Rectal smooth muscle tissue (tissue), 1 donor: ENCODE results near the gene TSHZ2.

ENCODE experiments used
- H3K27ac ChIP-seq: one replicate; pipeline ENCODE4 v1.7.0; 2013; ENCODE audit warnings: low read depth, low read length, inconsistent platforms
- H3K27me3 ChIP-seq: one replicate; pipeline ENCODE4 v1.7.0; 2013; ENCODE audit warnings: low read length; ENCODE audit not compliant: control insufficient read depth, insufficient read depth
- H3K36me3 ChIP-seq: one replicate; pipeline ENCODE4 v1.7.0; 2013; ENCODE audit warnings: low read length; ENCODE audit not compliant: control insufficient read depth, insufficient read depth
- H3K4me1 ChIP-seq: one replicate; pipeline ENCODE4 v1.7.0; 2013; ENCODE audit warnings: low read length; ENCODE audit not compliant: control insufficient read depth, insufficient read depth
- H3K4me3 ChIP-seq: one replicate; pipeline ENCODE4 v1.7.0; 2013; ENCODE audit warnings: low read length
- H3K9ac ChIP-seq: one replicate; pipeline ENCODE4 v1.7.0; 2013; ENCODE audit warnings: low read length

TSHZ2 gene

GRCh38 chr20:53183181-53183580 is 211.0 kb downstream of the TSHZ2 start:
- no peaks in the 10 kb centered on the region for H3K4me1 ChIP-seq
- no peak overlapping the region for H3K4me3 ChIP-seq
- H3K27ac ChIP-seq = no peak overlapping the region
- no peak overlapping the region for H3K9ac ChIP-seq
- no peaks in the 10 kb centered on the region for H3K36me3 ChIP-seq
- H3K27me3 ChIP-seq = no peaks in the 10 kb centered on the region

GRCh38 chr20:53186635-53187034 is 214.5 kb downstream of the TSHZ2 start:
- Histone ChIP-seq H3K36me3 (no peaks in the 10 kb centered on the region), H3K4me3 (no peak overlapping the region), H3K9ac (no peak overlapping the region), H3K27ac (no peak overlapping the region), H3K27me3 (no peaks in the 10 kb centered on the region), H3K4me1 (no peaks in the 10 kb centered on the region)

- H3K4me1 ChIP-seq = no peaks in the 10 kb centered on the region
- no peak overlapping the region for H3K4me3 ChIP-seq
- no peak overlapping the region for H3K9ac ChIP-seq
- H3K36me3 ChIP-seq = no peaks in the 10 kb centered on the region
- no peaks in the 10 kb centered on the region for H3K27me3 ChIP-seq
- no peak overlapping the region for H3K27ac ChIP-seq
Observed at GRCh38 chr20:53187392-53188068, 215.4 kb downstream of the TSHZ2 start.

GRCh38 chr20:53190225-53190624 is 218.1 kb downstream of the TSHZ2 start:
- no peak overlapping the region for H3K4me3 ChIP-seq
- peaks cover 3% of the 10 kb centered on the region for H3K27me3 ChIP-seq
- H3K9ac ChIP-seq = no peak overlapping the region
- H3K27ac ChIP-seq = no peak overlapping the region
- no peaks in the 10 kb centered on the region for H3K4me1 ChIP-seq
- no peaks in the 10 kb centered on the region for H3K36me3 ChIP-seq

GRCh38 chr20:53191957-53192356 is 219.8 kb downstream of the TSHZ2 start:
- Histone ChIP-seq H3K36me3 (no peaks in the 10 kb centered on the region), H3K4me1 (no peaks in the 10 kb centered on the region), H3K4me3 (no peak overlapping the region), H3K27ac (no peak overlapping the region), H3K27me3 (peaks cover 3% of the 10 kb centered on the region), H3K9ac (no peak overlapping the region)

- Histone ChIP-seq H3K9ac (no peak overlapping the region), H3K27ac (no peak overlapping the region), H3K27me3 (peaks cover 3% of the 10 kb centered on the region), H3K36me3 (no peaks in the 10 kb centered on the region), H3K4me1 (no peaks in the 10 kb centered on the region), H3K4me3 (no peak overlapping the region)
Observed at GRCh38 chr20:53194306-53195290, 222.4 kb downstream of the TSHZ2 start.

GRCh38 chr20:53195876-53196610 is 223.9 kb downstream of the TSHZ2 start:
- Histone ChIP-seq H3K27me3 (peaks cover 3% of the 10 kb centered on the region), H3K27ac (no peak overlapping the region), H3K9ac (no peak overlapping the region), H3K4me1 (no peaks in the 10 kb centered on the region), H3K4me3 (no peak overlapping the region), H3K36me3 (no peaks in the 10 kb centered on the region)

- Histone ChIP-seq H3K27ac (no peak overlapping the region), H3K9ac (no peak overlapping the region), H3K4me3 (no peak overlapping the region), H3K4me1 (no peaks in the 10 kb centered on the region), H3K27me3 (no peaks in the 10 kb centered on the region), H3K36me3 (no peaks in the 10 kb centered on the region)
Observed at GRCh38 chr20:53201588-53201987, 229.4 kb downstream of the TSHZ2 start.

- no peak overlapping the region for H3K27ac ChIP-seq
Observed at GRCh38 chr20:53202777-53203176, 230.6 kb downstream of the TSHZ2 start.

GRCh38 chr20:53205046-53205445 is 232.9 kb downstream of the TSHZ2 start:
- no peak overlapping the region for H3K9ac ChIP-seq
- H3K27ac ChIP-seq = no peak overlapping the region
- H3K36me3 ChIP-seq = no peaks in the 10 kb centered on the region
- no peaks in the 10 kb centered on the region for H3K27me3 ChIP-seq
- no peaks in the 10 kb centered on the region for H3K4me1 ChIP-seq
- no peak overlapping the region for H3K4me3 ChIP-seq

More at GRCh38 chr20:53202777-53203176, 230.6 kb downstream of the TSHZ2 start:
- H3K4me3 ChIP-seq = no peak overlapping the region
- H3K36me3 ChIP-seq = no peaks in the 10 kb centered on the region
- H3K9ac ChIP-seq = no peak overlapping the region
- H3K27me3 ChIP-seq = no peaks in the 10 kb centered on the region
- H3K4me1 ChIP-seq = no peaks in the 10 kb centered on the region

GRCh38 chr20:53208110-53208832 is 236.1 kb downstream of the TSHZ2 start:
- Histone ChIP-seq H3K4me1 (no peaks in the 10 kb centered on the region), H3K36me3 (no peaks in the 10 kb centered on the region), H3K4me3 (no peak overlapping the region), H3K9ac (no peak overlapping the region), H3K27me3 (no peaks in the 10 kb centered on the region), H3K27ac (no peak overlapping the region)

GRCh38 chr20:53210041-53210440 is 237.9 kb downstream of the TSHZ2 start:
- no peak overlapping the region for H3K9ac ChIP-seq
- H3K4me1 ChIP-seq = no peaks in the 10 kb centered on the region
- no peaks in the 10 kb centered on the region for H3K27me3 ChIP-seq
- no peak overlapping the region for H3K27ac ChIP-seq
- no peaks in the 10 kb centered on the region for H3K36me3 ChIP-seq
- H3K4me3 ChIP-seq = no peak overlapping the region
